H1 (cell line): ENCODE results near the gene BRCA2. TPM values are rescaled to one million over a fixed set of nuclear protein-coding genes. Genes with fewer than 3 reads are reported as not detected.

Experiments
- CTCF ChIA-PET: fragments of 300-600 bp; sonication (Branson Sonifier 250); formaldehyde crosslinking; loops from one replicate; lab custom pipeline; 2021; ENCODE audit not compliant: partially characterized antibody; lab: Charles Lee
- POLR2A ChIA-PET: fragments of 300-600 bp; sonication (Branson Sonifier 250); formaldehyde crosslinking; loops from one replicate; lab custom pipeline; 2021; ENCODE audit warnings: inconsistent platforms; ENCODE audit not compliant: partially characterized antibody; lab: Charles Lee
- DNase-seq, 2 experiments: peaks; one replicate each; pipeline versions ENCODE4 v3.0.0 to v3.0.0-alpha.2; 2010 to 2022; ENCODE audit warnings: low spot score in 2 of 2, low read depth in 1 of 2, mixed read lengths in 1 of 2
- FAIRE-seq: peaks from 2 replicates; lab custom pipeline; 2011; peaks lifted over from hg19 to GRCh38; lab: Jason Lieb, UNC
- H2AFZ ChIP-seq: 2 replicates; pipeline ENCODE4 v1.8.1; 2012; ENCODE audit warnings: low read length, inconsistent platforms
- H2AK5ac ChIP-seq: 2 replicates; pipeline ENCODE4 v1.6.1; 2013; ENCODE audit warnings: low read depth, low read length
- H2BK120ac ChIP-seq: replicated peaks from 2 replicates; pipeline ENCODE3; 2013; ENCODE audit warnings: low read depth, low read length, inconsistent platforms
- H2BK12ac ChIP-seq: 2 replicates; pipeline ENCODE4 v1.6.1; 2013; ENCODE audit warnings: low read depth, low read length
- H2BK15ac ChIP-seq: 2 replicates; pipeline ENCODE4 v1.6.1; 2013; ENCODE audit warnings: low read length
- H2BK20ac ChIP-seq: 2 replicates; pipeline ENCODE4 v1.6.1; 2013; ENCODE audit warnings: low read length
- H2BK5ac ChIP-seq: 2 replicates; pipeline ENCODE4 v1.6.1; 2013; ENCODE audit warnings: low read depth, low read length
- H3K14ac ChIP-seq: 2 replicates; pipeline ENCODE4 v1.6.1; 2013; ENCODE audit warnings: inconsistent platforms; ENCODE audit not compliant: insufficient read length
- H3K18ac ChIP-seq: 2 replicates; pipeline ENCODE4 v1.6.1; 2013; ENCODE audit warnings: low read length; ENCODE audit errors: extremely low read depth
- H3K23ac ChIP-seq: 2 replicates; pipeline ENCODE4 v1.6.1; 2013; ENCODE audit warnings: inconsistent platforms; ENCODE audit not compliant: insufficient read length
- H3K23me2 ChIP-seq: 2 replicates; pipeline ENCODE4 v1.6.1; 2013; ENCODE audit warnings: low read depth, low read length
- H3K27ac ChIP-seq: 2 replicates; pipeline ENCODE4 v1.6.1; 2011; ENCODE audit warnings: low read depth, low read length, inconsistent platforms
- H3K27me3 ChIP-seq, 4 experiments: replicated peaks in 1 of 4; 1 replicate in 1 of 4; 2 replicates in 3 of 4; pipeline versions ENCODE4 v1.6.1 to v1.8.1; 2011 to 2013; ENCODE audit warnings: low read length in 3 of 4, mild to moderate bottlenecking in 3 of 4, inconsistent platforms in 2 of 4, mixed read lengths in 2 of 4, moderate library complexity in 1 of 4; ENCODE audit not compliant: control insufficient read depth in 3 of 4, insufficient read depth in 3 of 4; ENCODE audit errors: extremely low read depth in 1 of 4
- H3K36me3 ChIP-seq, 4 experiments: 2 replicates each; pipeline versions ENCODE4 v1.6.1 to v1.8.1; 2011 to 2013; ENCODE audit warnings: mild to moderate bottlenecking in 4 of 4, low read length in 3 of 4, moderate library complexity in 2 of 4, control low read depth in 1 of 4, inconsistent platforms in 1 of 4; ENCODE audit not compliant: insufficient read depth in 4 of 4, control insufficient read depth in 2 of 4
- H3K4ac ChIP-seq: replicated peaks from 2 replicates; pipeline ENCODE3; 2013; ENCODE audit warnings: low read length, low read depth, mixed read lengths, inconsistent platforms; ENCODE audit not compliant: insufficient read length
- H3K4me1 ChIP-seq, 4 experiments: replicated peaks in 1 of 4; 1 replicate in 1 of 4; 2 replicates in 3 of 4; pipeline versions ENCODE4 v1.6.1 to v1.8.1; 2011 to 2013; ENCODE audit warnings: low read length in 3 of 4, inconsistent platforms in 2 of 4, mixed read lengths in 1 of 4; ENCODE audit not compliant: insufficient read depth in 4 of 4, control insufficient read depth in 3 of 4
- H3K4me2 ChIP-seq, 2 experiments: 2 replicates each; pipeline versions ENCODE4 v1.6.1 to v1.8.1; 2011 to 2013; ENCODE audit warnings: low read depth in 2 of 2, low read length in 2 of 2, control low read depth in 1 of 2, inconsistent platforms in 1 of 2, mild to moderate bottlenecking in 1 of 2; ENCODE audit not compliant: insufficient read depth in 1 of 2
- H3K4me3 ChIP-seq, 4 experiments: fragments of 200-600, 300-600 bp in 1 of 4; sonication (generic), shearing (Covaris generic), sonication (Bioruptor Twin) in 1 of 4; 2 replicates each; pipeline versions ENCODE4 v1.5.1 to v1.8.1; 2011 to 2016; ENCODE audit warnings: low read length in 4 of 4, low read depth in 3 of 4, control low read depth in 2 of 4, inconsistent platforms in 2 of 4, mild to moderate bottlenecking in 2 of 4, mixed read lengths in 1 of 4, moderate library complexity in 1 of 4; ENCODE audit not compliant: insufficient read depth in 2 of 4; ENCODE audit errors: extremely low read depth in 1 of 4
- H3K56ac ChIP-seq: replicated peaks from 2 replicates; pipeline ENCODE3; 2013; ENCODE audit warnings: low read depth, mild to moderate bottlenecking, mixed read lengths, low read length, inconsistent platforms; ENCODE audit not compliant: insufficient read length
- H3K79me1 ChIP-seq: 2 replicates; pipeline ENCODE4 v1.6.1; 2013; ENCODE audit warnings: low read depth, low read length, control low read depth
- H3K79me2 ChIP-seq, 2 experiments: 2 replicates each; pipeline versions ENCODE4 v1.6.1 to v1.8.1; 2012 to 2013; ENCODE audit warnings: low read length in 2 of 2, mild to moderate bottlenecking in 2 of 2, inconsistent platforms in 1 of 2; ENCODE audit not compliant: insufficient read depth in 2 of 2, control insufficient read depth in 1 of 2
- H3K9ac ChIP-seq, 4 experiments: replicated peaks in 1 of 4; 1 replicate in 1 of 4; 2 replicates in 3 of 4; pipeline versions ENCODE4 v1.6.1 to v1.8.1; 2011 to 2013; ENCODE audit warnings: low read depth in 3 of 4, low read length in 3 of 4, control low read depth in 2 of 4, mild to moderate bottlenecking in 2 of 4, moderate library complexity in 2 of 4, inconsistent platforms in 1 of 4; ENCODE audit errors: extremely low read depth in 1 of 4
- H3K9me3 ChIP-seq, 2 experiments: 2 replicates each; pipeline versions ENCODE4 v1.6.1 to v1.8.1; 2012 to 2013; ENCODE audit warnings: mild to moderate bottlenecking in 2 of 2, moderate library complexity in 2 of 2, control low read depth in 1 of 2, inconsistent platforms in 1 of 2, low read depth in 1 of 2, low read length in 1 of 2, mixed read lengths in 1 of 2; ENCODE audit not compliant: insufficient read depth in 2 of 2
- H4K20me1 ChIP-seq, 2 experiments: replicated peaks in 1 of 2; 2 replicates each; pipeline versions ENCODE3 to v1.8.1; 2011 to 2013; ENCODE audit warnings: inconsistent platforms in 2 of 2, low read length in 2 of 2, mild to moderate bottlenecking in 1 of 2; ENCODE audit not compliant: insufficient read depth in 2 of 2, control insufficient read depth in 1 of 2
- H4K5ac ChIP-seq: 2 replicates; pipeline ENCODE4 v1.6.1; 2013; ENCODE audit warnings: low read length, low read depth, mixed read lengths, inconsistent platforms; ENCODE audit not compliant: insufficient read length
- H4K8ac ChIP-seq: 2 replicates; pipeline ENCODE4 v1.8.0; 2013; ENCODE audit warnings: mild to moderate bottlenecking, moderate library complexity, low read length, inconsistent platforms; ENCODE audit not compliant: insufficient read depth; ENCODE audit errors: extremely low read depth
- H4K91ac ChIP-seq: replicated peaks from 2 replicates; pipeline ENCODE3; 2013; ENCODE audit warnings: low read length, mixed read lengths, inconsistent platforms; ENCODE audit not compliant: insufficient read length
- NANOG ChIP-seq: IDR thresholded peaks from 2 replicates; pipeline ENCODE4 v1.6.1; 2011; ENCODE audit warnings: low read length, low read depth, mild to moderate bottlenecking, inconsistent platforms; ENCODE audit not compliant: insufficient read depth, poor library complexity, severe bottlenecking
- NRF1 ChIP-seq: IDR thresholded peaks from 2 replicates; pipeline ENCODE4 v1.6.1; 2011; ENCODE audit warnings: mild to moderate bottlenecking, low read depth, low read length, improper control_type of control experiment
- RNF2 ChIP-seq: fragments of 200-900, 300-1000 bp; sonication (generic); IDR thresholded peaks from 2 replicates; pipeline ENCODE4 v1.7.1; 2016; ENCODE audit warnings: borderline replicate concordance, low read depth, mild to moderate bottlenecking, antibody characterized with exemption, low read length; ENCODE audit not compliant: poor library complexity, severe bottlenecking; ENCODE audit errors: missing control alignments
- YY1 ChIP-seq: IDR thresholded peaks from 2 replicates; pipeline ENCODE4 v1.6.1; 2011; ENCODE audit warnings: low read depth, mild to moderate bottlenecking, low read length
- polyA plus RNA-seq, 7 experiments: library from polyadenylated mRNA; depleted of rRNA in 3 of 7; stranded (reverse) in 5 of 7; unstranded in 2 of 7; fragments of >200 nt in 5 of 7; fragments of 200-250 nt in 2 of 7; gene quantifications; 1 replicate in 5 of 7; 2 replicates in 1 of 7; 4 replicates in 1 of 7; pipeline versions ENCODE4 v1.2.1 to v1.2.3, GENCODE V29; 2011 to 2013; ENCODE audit warnings: missing spikeins in 2 of 7, mixed read lengths in 2 of 7
- total RNA-seq: library from RNA; stranded (reverse); fragmentation: NEBNext Ultra II Directional; extraction: Animal tissue kit (Norgen Biotek cat#: 25700); gene quantifications from 2 replicates; pipeline ENCODE4 v1.2.1, GENCODE V29; 2021
- TF ChIP-seq, protein P1 (sequence below): IDR thresholded peaks from 2 replicates; pipeline ENCODE4 v1.6.1; 2012; ENCODE audit warnings: inconsistent platforms

The BRCA2 gene
- total and polyA plus RNA-seq, 2 of the 8 experiments (the other 6 are each of a cell fraction or from before 2014, with no cell fraction given), result 4.2 to 24.9 TPM

DNA sequence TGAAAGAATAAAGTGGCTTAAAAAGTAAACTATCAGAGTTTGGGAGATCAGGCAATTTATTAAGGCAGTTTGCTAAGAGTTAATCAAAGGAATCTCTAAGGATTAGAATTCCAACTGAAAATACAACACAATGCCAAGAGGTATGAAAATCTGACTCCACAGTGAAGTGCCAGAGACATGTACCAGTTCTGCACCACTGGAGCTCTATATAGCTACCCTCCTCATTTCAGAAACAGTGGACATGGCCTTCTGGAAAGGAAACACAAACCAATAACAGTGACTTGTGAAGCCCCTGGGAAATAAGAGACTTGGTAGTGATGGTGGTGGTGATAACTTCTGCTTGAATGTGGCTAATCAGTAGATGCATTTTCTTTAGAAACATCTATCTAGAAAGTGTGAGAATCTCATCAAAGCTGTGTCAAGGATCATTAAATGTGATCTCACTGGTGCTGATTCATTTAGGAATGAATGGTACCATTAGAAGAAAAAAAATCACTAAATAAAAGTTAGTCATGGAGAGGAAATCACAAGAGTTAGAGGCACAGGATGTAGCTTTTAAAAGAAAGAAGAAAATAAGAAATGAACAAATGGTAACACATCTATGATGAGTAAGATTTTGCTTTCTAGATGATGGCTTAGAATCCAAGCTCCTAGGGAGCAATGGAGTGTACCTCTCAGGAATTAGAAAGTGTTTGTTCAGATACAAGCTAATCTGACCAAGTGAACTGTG is 132.8 kb downstream of the BRCA2 start:
- ChIA-PET CTCF (interaction anchor here (0.6 kb wide), 1 partner anchor 23 kb away, joined by 3 read pairs; no protein-coding TSS in a partner anchor), POLR2A (interaction anchor here (1.1 kb wide), 1 partner anchor 417 kb away, joined by 3 read pairs; the partner anchor contains the start of gene FRY)
- Histone ChIP-seq H3K4ac (no peak overlapping the region), H3K9ac (no peak overlapping the region), H4K5ac (no peak overlapping the region), H2BK5ac (no peak overlapping the region), H3K23me2 (no peaks in the 10 kb centered on the region), H2AFZ (no peak overlapping the region), H3K18ac (no peak overlapping the region), H2BK20ac (no peak overlapping the region), H3K14ac (no peak overlapping the region), H3K27ac (no peak overlapping the region), H2AK5ac (no peak overlapping the region), H3K56ac (no peak overlapping the region), H3K36me3 (no peaks in the 10 kb centered on the region), H3K79me2 (no peaks in the 10 kb centered on the region), H2BK15ac (no peak overlapping the region), H2BK12ac (no peak overlapping the region), H3K9me3 (peaks cover 0 to 2% of the 10 kb centered on the region in 2 experiments; a peak in 1 of 4 replicates), H2BK120ac (no peak overlapping the region), H3K23ac (no peak overlapping the region), H3K4me1 (no peaks in the 10 kb centered on the region), H4K8ac (no peak overlapping the region), H3K4me3 (no peak overlapping the region), H4K20me1 (no peaks in the 10 kb centered on the region), H4K91ac (no peak overlapping the region), H3K27me3 (no peaks in the 10 kb centered on the region), H3K79me1 (no peaks in the 10 kb centered on the region), H3K4me2 (no peak overlapping the region)
- FAIRE-seq, result no peak
- TF ChIP-seq NANOG (no peak), YY1 (no peak), RNF2 (no peak), NRF1 (no peak)
- TF ChIP-seq, protein P1, sequence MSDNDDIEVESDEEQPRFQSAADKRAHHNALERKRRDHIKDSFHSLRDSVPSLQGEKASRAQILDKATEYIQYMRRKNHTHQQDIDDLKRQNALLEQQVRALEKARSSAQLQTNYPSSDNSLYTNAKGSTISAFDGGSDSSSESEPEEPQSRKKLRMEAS, result no peak
- no peak for DNase-seq
